Measurements from ENCODE around the gene CORIN. TPM values are rescaled to one million over a fixed set of nuclear protein-coding genes. Genes with fewer than 3 reads are reported as not detected.

Gene CORIN
- total RNA-seq, 6 donors from 2014 or later, result 0.55 to 9.4 (median 2.4) TPM

GRCh38 chr4:47856713-47857112, 18.8 kb upstream of the CORIN start:
- no peak for DNase-seq
- Histone ChIP-seq H3K36me3 (peaks cover 0 to 6% (median 0%) of the 10 kb centered on the region in 4 donors), H3K4me3 (no peak overlapping the region), H3K27me3 (no peaks in the 10 kb centered on the region), H3K9me3 (no peaks in the 10 kb centered on the region), H3K4me1 (no peaks in the 10 kb centered on the region), H3K27ac (no peak overlapping the region)
- WGBS, 2 donors, result 77 to 87% methylated on average over 1 of the region's 1 CpG
- ATAC-seq (ENCODE audit: low FRiP score in 2 of 2), result no peak
- TF ChIP-seq, protein P1, sequence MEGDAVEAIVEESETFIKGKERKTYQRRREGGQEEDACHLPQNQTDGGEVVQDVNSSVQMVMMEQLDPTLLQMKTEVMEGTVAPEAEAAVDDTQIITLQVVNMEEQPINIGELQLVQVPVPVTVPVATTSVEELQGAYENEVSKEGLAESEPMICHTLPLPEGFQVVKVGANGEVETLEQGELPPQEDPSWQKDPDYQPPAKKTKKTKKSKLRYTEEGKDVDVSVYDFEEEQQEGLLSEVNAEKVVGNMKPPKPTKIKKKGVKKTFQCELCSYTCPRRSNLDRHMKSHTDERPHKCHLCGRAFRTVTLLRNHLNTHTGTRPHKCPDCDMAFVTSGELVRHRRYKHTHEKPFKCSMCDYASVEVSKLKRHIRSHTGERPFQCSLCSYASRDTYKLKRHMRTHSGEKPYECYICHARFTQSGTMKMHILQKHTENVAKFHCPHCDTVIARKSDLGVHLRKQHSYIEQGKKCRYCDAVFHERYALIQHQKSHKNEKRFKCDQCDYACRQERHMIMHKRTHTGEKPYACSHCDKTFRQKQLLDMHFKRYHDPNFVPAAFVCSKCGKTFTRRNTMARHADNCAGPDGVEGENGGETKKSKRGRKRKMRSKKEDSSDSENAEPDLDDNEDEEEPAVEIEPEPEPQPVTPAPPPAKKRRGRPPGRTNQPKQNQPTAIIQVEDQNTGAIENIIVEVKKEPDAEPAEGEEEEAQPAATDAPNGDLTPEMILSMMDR (IDR thresholded peaks at IDR 0.05), result no peak
- no peak for TF ChIP-seq EP300 (IDR thresholded peaks at IDR 0.05)
- no peak for TF ChIP-seq POLR2A (IDR thresholded peaks at IDR 0.05)
- TF ChIP-seq POLR2AphosphoS5 (IDR thresholded peaks at IDR 0.05), result no peak

DNA sequence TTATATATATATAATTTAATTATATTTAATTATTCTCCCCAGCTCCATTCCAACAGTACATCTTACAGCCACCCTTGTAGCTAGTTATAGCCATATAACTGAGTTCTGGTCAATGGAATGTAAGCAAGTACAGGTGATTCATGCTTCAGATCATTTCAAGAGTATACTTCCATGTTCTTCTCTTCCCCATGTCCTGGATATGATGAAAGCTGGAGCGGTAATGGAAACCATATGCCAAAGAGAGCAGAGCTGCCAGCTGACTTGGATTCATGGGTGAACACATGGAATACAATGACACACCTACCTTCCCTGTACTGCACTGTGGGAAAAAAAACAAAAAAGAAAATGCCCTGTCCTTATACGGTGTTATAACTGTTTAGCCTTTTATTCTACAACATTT, 17.5 kb upstream of the CORIN start:
- 94% methylated on average over 2 of the region's 2 CpGs for WGBS, 2 donors
- Histone ChIP-seq H3K36me3 (peaks cover 0 to 18% (median 0%) of the 10 kb centered on the region in 4 donors), H3K27me3 (no peaks in the 10 kb centered on the region), H3K9me3 (no peaks in the 10 kb centered on the region), H3K4me1 (no peaks in the 10 kb centered on the region), H3K4me3 (no peak overlapping the region), H3K27ac (no peak overlapping the region)
- no peak for ATAC-seq (ENCODE audit: low FRiP score in 2 of 2)
- TF ChIP-seq EP300 (IDR thresholded peaks at IDR 0.05), result no peak
- TF ChIP-seq, protein P1 (IDR thresholded peaks at IDR 0.05), result no peak
- no peak for TF ChIP-seq POLR2AphosphoS5 (IDR thresholded peaks at IDR 0.05)
- TF ChIP-seq POLR2A (IDR thresholded peaks at IDR 0.05), result no peak
- DNase-seq, result no peak

- Histone ChIP-seq H3K27me3 (no peaks in the 10 kb centered on the region), H3K4me1 (no peaks in the 10 kb centered on the region), H3K9me3 (no peaks in the 10 kb centered on the region), H3K27ac (no peak overlapping the region), H3K4me3 (no peak overlapping the region), H3K36me3 (peaks cover 0 to 33% (median 4%) of the 10 kb centered on the region in 4 donors)
- DNase-seq (no peak), ATAC-seq (ENCODE audit: low FRiP score in 2 of 2) (no peak)
- WGBS, 2 donors, result 71 to 74% methylated on average over 1 of the region's 1 CpG
- TF ChIP-seq, protein P1 (IDR thresholded peaks at IDR 0.05), result no peak
- no peak for TF ChIP-seq EP300 (IDR thresholded peaks at IDR 0.05)
- TF ChIP-seq POLR2A (IDR thresholded peaks at IDR 0.05), result no peak
- no peak for TF ChIP-seq POLR2AphosphoS5 (IDR thresholded peaks at IDR 0.05)
Measured at GRCh38 chr4:47852136-47852535, 14.3 kb upstream of the CORIN start.

DNA sequence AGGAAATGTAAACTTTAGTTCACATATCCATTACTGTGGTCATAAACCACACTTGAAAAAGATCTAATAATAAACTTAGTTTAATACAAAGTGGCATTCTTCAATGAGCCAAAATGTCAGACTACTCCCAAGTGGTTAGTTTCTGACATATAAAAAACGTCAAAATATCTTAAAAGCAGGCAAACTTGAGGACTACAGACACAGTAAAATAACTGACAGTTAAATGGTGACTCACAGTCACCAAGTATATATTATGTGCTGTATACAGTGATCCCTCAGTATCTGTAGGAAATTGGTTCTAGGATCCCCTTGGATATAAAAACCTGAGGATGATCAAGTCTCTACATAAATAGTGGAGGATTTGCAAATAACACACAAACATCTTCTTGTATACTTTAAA, 11.6 kb upstream of the CORIN start:
- 74 to 82% methylated on average over 1 of the region's 1 CpG for WGBS, 2 donors
- no peak overlapping the region for H3K4me3 ChIP-seq

DNA sequence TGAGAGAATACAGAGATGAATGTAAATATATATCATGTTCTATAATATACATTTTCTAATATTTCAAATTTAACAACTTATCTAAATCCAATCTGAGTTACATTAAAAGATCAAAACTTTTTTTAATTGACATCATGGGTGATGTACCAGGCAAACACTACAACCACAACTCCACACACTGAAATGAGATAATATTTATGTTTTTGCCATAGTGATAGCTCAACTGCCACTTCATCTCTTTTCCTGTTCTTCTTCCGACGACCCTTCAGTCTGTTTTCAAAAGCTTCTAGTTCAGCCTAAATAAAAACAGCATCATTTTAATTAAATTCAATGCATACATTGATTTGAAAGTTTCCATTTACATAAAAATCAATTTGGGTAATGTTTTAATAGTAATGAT, 10.2 kb upstream of the CORIN start:
- no peak for ATAC-seq (ENCODE audit: low FRiP score in 2 of 2)
- Histone ChIP-seq H3K9me3 (no peaks in the 10 kb centered on the region), H3K36me3 (peaks cover 0 to 42% (median 8%) of the 10 kb centered on the region in 4 donors), H3K4me1 (no peaks in the 10 kb centered on the region), H3K27ac (no peak overlapping the region), H3K4me3 (no peak overlapping the region), H3K27me3 (no peaks in the 10 kb centered on the region)
- DNase-seq, result no peak
- no peak for TF ChIP-seq EP300 (IDR thresholded peaks at IDR 0.05)
- no peak for TF ChIP-seq POLR2A (IDR thresholded peaks at IDR 0.05)
- TF ChIP-seq, protein P1 (IDR thresholded peaks at IDR 0.05), result no peak
- no peak for TF ChIP-seq POLR2AphosphoS5 (IDR thresholded peaks at IDR 0.05)
- WGBS, 2 donors, result 81 to 85% methylated on average over 2 of the region's 2 CpGs

More for the DNA sequence above, 11.6 kb upstream of the CORIN start:
- H3K27ac ChIP-seq, result no peak overlapping the region
- peaks cover 0 to 38% (median 5%) of the 10 kb centered on the region in 4 donors for H3K36me3 ChIP-seq
- no peaks in the 10 kb centered on the region for H3K4me1 ChIP-seq
- DNase-seq (no peak), ATAC-seq (ENCODE audit: low FRiP score in 2 of 2) (no peak)
- TF ChIP-seq, protein P1 (IDR thresholded peaks at IDR 0.05), result no peak
- TF ChIP-seq POLR2A (IDR thresholded peaks at IDR 0.05) (no peak), EP300 (IDR thresholded peaks at IDR 0.05) (no peak), POLR2AphosphoS5 (IDR thresholded peaks at IDR 0.05) (no peak)
- no peaks in the 10 kb centered on the region for H3K9me3 ChIP-seq
- H3K27me3 ChIP-seq, result no peaks in the 10 kb centered on the region

Data from upper lobe of left lung (tissue), 6 donors.